Measurements from ENCODE around the gene DNASE1L1.

The DNASE1L1 gene

DNA sequence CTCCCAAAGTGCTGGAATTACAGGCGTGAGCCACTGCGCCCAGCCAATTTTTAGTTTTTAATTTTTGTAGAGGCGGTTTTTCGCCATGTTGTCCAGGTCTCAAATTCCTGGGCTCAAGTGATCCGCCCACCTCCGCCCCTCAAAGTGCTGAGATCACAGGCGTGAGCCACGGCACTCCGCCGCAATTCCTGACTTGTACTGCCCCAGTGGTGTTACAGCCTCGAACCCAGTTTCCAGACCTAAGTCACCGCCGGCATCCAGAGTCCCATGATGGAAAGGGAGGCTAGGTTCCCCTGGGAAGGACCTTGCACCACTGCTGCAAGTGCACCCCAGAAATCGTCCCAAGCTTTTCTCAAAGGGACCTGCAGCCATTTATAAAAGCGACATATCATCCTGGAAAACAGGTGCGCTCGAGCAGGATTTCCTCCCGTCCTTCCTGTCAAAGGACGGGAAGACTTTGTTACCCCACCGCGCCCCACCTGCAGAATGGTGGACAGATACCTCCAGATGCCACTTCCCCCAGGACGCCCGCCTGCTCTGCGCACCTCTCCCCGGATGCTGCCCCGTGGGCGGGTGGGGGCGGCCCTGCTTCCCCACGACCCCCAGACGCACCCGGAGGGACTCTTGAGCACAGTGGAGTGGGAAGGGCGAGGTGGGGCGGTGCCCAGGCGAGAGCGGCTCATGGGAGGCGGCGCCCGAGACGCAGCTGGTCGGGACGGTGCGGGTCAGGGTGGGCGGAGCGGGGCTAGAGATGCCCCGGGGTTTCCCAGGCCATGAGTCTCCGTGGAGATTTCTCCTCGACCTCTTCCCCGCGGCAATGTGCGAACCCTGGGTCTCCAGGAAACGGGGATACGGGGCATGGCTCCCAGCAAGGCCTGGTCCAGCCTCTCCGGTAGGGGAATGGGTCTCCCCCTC, 11.8 kb downstream of the DNASE1L1 start:
- TF ChIP-seq EP300 (IDR thresholded peaks at IDR 0.05; ENCODE audit: borderline replicate concordance) (0 out of 2 replicates have a peak, but pooled peaks have one; percentile 3), EGR1 (IDR thresholded peaks at IDR 0.05) (0 out of 2 replicates have a peak, but pooled peaks have one; percentile 41), TEAD4 (IDR thresholded peaks at IDR 0.05) (no peak), TAF1 (IDR thresholded peaks at IDR 0.05; ENCODE audit: low read depth) (no peak), CREB1 (IDR thresholded peaks at IDR 0.05; ENCODE audit: low read depth) (no peak)
- TF ChIP-seq, protein P1, sequence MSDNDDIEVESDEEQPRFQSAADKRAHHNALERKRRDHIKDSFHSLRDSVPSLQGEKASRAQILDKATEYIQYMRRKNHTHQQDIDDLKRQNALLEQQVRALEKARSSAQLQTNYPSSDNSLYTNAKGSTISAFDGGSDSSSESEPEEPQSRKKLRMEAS (IDR thresholded peaks at IDR 0.05) = peak; percentile 26

DNA sequence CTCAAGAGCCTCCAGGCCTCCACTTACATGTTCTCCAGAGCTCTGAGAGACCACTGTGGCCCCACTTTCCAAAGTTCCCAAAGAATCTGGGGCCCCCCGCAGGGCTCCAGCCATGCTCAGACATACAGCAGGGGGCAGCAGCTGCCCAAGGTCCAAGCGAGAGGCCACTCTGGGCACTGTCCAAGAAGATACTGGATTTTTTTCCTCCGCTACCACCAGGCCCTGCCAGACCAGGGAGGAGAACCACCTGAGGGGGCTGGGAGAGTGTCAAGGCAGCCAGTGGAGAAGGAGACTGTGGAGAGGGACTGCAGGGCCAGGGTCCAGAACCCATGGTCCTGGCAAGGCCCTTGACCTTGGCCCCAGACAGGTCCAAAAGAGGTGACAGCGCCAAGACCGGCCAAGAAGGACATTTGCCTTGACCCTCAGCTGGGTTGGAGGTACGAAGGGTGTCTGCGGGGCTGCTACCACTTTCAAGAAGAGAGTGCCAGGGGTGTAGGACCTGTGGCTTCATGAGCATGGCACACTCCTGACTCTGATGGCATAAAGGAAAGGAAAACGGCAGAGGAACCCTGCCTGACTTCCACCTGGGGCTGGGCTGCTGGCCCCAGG, 24.7 kb downstream of the DNASE1L1 start:
- TF ChIP-seq RAD21 (IDR thresholded peaks at IDR 0.05; ENCODE audit: low read depth) (peak; percentile 13; the same call in 1 of the 2 replicates), EP300 (IDR thresholded peaks at IDR 0.05; ENCODE audit: borderline replicate concordance) (no peak), TAF1 (IDR thresholded peaks at IDR 0.05; ENCODE audit: low read depth) (no peak)

DNA sequence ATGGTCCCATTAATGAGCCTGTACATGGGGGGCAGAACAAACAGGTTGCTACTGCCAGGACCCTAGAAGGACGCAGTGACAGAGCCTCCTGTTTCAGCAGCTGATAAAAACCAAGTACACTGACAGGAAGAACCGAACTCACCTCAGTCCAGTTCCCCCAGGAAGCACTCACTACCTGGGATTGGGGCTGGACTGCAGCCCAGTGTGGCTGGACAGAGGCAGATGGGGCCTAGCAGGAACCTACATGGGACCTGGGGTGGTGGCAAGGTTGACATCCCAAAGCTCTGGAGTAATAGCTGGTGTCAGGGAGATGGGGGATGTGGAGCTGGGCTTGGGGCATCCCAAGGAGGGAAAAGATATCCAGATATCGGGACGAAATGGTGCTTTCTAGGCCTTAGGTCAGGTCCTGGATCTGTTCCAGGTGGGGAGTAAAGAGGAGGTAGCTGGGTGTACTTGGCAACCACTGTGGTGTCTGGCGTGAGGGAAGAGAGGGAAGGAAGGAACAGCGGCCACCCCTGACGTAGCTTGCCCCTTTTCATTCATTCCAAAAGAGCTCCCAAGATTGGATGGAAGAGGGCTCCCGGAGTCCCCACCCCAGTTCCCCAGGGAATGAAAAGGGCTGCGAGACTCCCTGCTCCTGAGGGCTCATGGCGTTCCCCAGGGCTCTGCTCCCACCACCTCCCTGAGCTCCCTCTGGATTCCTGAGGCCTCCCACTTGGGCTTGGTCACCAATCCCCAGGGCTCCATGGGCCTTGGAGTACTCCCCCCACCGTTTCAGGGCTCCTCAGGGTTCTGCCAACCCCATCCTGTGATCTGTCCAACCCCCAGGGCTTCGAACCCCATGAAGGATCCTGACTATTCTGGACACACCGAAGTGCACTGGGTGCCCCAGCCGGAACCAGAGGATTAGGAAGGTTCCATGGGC, 25.4 kb downstream of the DNASE1L1 start:
- TF ChIP-seq FOXM1 (IDR thresholded peaks at IDR 0.05; ENCODE audit: borderline replicate concordance, low read depth) = no peak
- TF ChIP-seq, protein P2, sequence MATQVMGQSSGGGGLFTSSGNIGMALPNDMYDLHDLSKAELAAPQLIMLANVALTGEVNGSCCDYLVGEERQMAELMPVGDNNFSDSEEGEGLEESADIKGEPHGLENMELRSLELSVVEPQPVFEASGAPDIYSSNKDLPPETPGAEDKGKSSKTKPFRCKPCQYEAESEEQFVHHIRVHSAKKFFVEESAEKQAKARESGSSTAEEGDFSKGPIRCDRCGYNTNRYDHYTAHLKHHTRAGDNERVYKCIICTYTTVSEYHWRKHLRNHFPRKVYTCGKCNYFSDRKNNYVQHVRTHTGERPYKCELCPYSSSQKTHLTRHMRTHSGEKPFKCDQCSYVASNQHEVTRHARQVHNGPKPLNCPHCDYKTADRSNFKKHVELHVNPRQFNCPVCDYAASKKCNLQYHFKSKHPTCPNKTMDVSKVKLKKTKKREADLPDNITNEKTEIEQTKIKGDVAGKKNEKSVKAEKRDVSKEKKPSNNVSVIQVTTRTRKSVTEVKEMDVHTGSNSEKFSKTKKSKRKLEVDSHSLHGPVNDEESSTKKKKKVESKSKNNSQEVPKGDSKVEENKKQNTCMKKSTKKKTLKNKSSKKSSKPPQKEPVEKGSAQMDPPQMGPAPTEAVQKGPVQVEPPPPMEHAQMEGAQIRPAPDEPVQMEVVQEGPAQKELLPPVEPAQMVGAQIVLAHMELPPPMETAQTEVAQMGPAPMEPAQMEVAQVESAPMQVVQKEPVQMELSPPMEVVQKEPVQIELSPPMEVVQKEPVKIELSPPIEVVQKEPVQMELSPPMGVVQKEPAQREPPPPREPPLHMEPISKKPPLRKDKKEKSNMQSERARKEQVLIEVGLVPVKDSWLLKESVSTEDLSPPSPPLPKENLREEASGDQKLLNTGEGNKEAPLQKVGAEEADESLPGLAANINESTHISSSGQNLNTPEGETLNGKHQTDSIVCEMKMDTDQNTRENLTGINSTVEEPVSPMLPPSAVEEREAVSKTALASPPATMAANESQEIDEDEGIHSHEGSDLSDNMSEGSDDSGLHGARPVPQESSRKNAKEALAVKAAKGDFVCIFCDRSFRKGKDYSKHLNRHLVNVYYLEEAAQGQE (IDR thresholded peaks at IDR 0.05; ENCODE audit: low read depth) = no peak
- no peak for TF ChIP-seq YY1 (IDR thresholded peaks at IDR 0.05; ENCODE audit: low read depth)
- no peak for TF ChIP-seq ZBTB7A (IDR thresholded peaks at IDR 0.05; ENCODE audit: low read depth)
- no peak for TF ChIP-seq TAF1 (IDR thresholded peaks at IDR 0.05; ENCODE audit: low read depth)
- TF ChIP-seq, protein P3, sequence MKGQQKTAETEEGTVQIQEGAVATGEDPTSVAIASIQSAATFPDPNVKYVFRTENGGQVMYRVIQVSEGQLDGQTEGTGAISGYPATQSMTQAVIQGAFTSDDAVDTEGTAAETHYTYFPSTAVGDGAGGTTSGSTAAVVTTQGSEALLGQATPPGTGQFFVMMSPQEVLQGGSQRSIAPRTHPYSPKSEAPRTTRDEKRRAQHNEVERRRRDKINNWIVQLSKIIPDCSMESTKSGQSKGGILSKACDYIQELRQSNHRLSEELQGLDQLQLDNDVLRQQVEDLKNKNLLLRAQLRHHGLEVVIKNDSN (IDR thresholded peaks at IDR 0.05) = no peak
- no peak for TF ChIP-seq TCF12 (IDR thresholded peaks at IDR 0.05; ENCODE audit: low read depth)
- TF ChIP-seq CEBPB (IDR thresholded peaks at IDR 0.05) = no peak
- TF ChIP-seq NFIC (IDR thresholded peaks at IDR 0.05) = no peak
- TF ChIP-seq RAD21 (IDR thresholded peaks at IDR 0.05; ENCODE audit: low read depth) = no peak
- TF ChIP-seq EP300 (IDR thresholded peaks at IDR 0.05; ENCODE audit: borderline replicate concordance) = no peak
- TF ChIP-seq, protein P1 (IDR thresholded peaks at IDR 0.05) = no peak
- TF ChIP-seq EGR1 (IDR thresholded peaks at IDR 0.05) = no peak
- no peak for TF ChIP-seq CREB1 (IDR thresholded peaks at IDR 0.05; ENCODE audit: low read depth)
- no peak for TF ChIP-seq TEAD4 (IDR thresholded peaks at IDR 0.05)

DNA sequence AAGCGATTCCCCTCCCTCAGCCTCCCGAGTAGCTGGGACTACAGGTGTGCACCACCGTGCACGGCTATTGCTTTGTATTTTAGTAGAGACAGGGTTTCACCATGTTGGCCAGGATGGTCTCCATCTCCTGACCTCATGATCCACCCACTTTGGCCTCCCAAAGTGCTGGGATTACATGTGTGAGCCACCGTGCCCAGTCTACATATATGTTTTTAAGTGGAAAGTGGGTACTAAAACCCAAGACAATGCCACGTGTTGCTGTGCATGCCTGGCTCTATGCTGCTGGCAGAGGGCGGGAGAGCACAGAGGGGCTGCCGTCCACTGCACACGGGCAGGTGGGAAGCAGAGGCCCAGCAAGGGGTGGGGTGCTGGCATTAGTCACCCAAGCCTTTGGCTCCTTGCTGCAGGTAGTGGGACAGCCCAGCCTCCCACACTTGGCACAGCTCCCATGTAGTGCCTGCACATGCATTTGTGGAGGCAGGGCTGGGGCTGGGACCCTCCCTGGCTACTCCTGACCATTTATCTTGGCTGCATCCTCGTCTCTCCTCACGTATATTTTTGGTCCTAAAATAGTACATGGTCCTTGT, 26.5 kb downstream of the DNASE1L1 start:
- TF ChIP-seq TEAD4 (IDR thresholded peaks at IDR 0.05) (no peak), EP300 (IDR thresholded peaks at IDR 0.05; ENCODE audit: borderline replicate concordance) (no peak), NFIC (IDR thresholded peaks at IDR 0.05) (peak; percentile 39)
- TF ChIP-seq, protein P3 (IDR thresholded peaks at IDR 0.05) = no peak

DNA sequence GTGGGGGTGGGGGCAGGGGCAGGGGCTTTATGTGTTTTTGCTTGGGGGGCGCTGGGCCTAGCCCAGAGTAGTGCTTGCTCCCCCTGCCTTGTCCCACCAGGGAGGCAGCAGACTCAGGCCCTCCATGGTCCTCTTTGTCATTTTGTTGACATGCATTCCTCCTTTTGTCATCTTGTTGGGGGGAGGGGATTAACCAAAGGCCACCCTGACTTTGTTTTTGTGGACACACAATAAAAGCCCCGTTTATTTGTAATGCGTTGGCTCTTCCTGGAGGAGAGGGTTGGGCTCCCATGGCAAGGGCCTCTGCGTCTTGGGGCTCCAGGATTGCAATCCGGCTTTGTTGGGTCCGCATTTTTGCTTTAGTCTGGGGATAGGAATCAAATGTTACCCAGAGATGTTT, 27.8 kb downstream of the DNASE1L1 start:
- TF ChIP-seq RAD21 (IDR thresholded peaks at IDR 0.05; ENCODE audit: low read depth) = no peak
- TF ChIP-seq, protein P1 (IDR thresholded peaks at IDR 0.05) = no peak
- TF ChIP-seq TCF12 (IDR thresholded peaks at IDR 0.05; ENCODE audit: low read depth) = no peak
- TF ChIP-seq, protein P3 (IDR thresholded peaks at IDR 0.05) = no peak
- no peak for TF ChIP-seq EP300 (IDR thresholded peaks at IDR 0.05; ENCODE audit: borderline replicate concordance)
- no peak for TF ChIP-seq TEAD4 (IDR thresholded peaks at IDR 0.05)
- TF ChIP-seq CREB1 (IDR thresholded peaks at IDR 0.05; ENCODE audit: low read depth) = no peak
- TF ChIP-seq, protein P2 (IDR thresholded peaks at IDR 0.05; ENCODE audit: low read depth) = no peak
- no peak for TF ChIP-seq ZBTB7A (IDR thresholded peaks at IDR 0.05; ENCODE audit: low read depth)
- TF ChIP-seq CEBPB (IDR thresholded peaks at IDR 0.05) = no peak

Measured in Ishikawa (cell line).